ENCODE results near the gene TNFAIP8. TPM values are rescaled to one million over a fixed set of nuclear protein-coding genes. Genes with fewer than 3 reads are reported as not detected.

The TNFAIP8 gene
- total RNA-seq, 1 donor from 2014 or later: 25.9 TPM

DNA sequence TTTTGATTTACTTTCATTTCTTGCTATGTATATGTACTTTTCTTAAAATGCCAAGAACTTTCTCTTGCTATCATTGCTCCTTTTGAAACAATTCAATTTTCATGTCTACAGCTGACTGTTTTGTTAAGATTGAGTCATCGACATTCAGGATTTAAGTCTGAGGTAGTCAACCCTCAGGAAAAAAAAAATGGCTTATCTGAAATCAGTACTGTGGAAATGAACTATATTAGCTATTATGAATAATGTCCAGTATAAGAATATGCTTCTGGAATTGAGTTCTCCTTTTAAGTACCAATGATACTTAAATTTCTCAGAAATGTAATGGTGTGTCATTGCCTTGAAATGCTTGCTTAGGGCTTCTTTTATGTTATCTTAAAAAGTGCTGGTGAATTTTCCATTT is 37.9 kb downstream of the TNFAIP8 start:
- H3K79me2 ChIP-seq (ENCODE audit: insufficient read depth, low read length): no peaks in the 10 kb centered on the region
- H3K4me2 ChIP-seq (ENCODE audit: low read length): peak overlapping the region; percentile 61
- peaks cover 8% of the 10 kb centered on the region for H3K36me3 Mint-ChIP-seq (ENCODE audit: low read depth, unreplicated experiment)
- peaks cover 11% of the 10 kb centered on the region for H4K20me1 ChIP-seq (ENCODE audit: insufficient read depth, low read length)
- no peak for TF ChIP-seq EZH2 (IDR thresholded peaks at IDR 0.05; ENCODE audit: insufficient read depth, low read length)
- TF ChIP-seq, protein P1, sequence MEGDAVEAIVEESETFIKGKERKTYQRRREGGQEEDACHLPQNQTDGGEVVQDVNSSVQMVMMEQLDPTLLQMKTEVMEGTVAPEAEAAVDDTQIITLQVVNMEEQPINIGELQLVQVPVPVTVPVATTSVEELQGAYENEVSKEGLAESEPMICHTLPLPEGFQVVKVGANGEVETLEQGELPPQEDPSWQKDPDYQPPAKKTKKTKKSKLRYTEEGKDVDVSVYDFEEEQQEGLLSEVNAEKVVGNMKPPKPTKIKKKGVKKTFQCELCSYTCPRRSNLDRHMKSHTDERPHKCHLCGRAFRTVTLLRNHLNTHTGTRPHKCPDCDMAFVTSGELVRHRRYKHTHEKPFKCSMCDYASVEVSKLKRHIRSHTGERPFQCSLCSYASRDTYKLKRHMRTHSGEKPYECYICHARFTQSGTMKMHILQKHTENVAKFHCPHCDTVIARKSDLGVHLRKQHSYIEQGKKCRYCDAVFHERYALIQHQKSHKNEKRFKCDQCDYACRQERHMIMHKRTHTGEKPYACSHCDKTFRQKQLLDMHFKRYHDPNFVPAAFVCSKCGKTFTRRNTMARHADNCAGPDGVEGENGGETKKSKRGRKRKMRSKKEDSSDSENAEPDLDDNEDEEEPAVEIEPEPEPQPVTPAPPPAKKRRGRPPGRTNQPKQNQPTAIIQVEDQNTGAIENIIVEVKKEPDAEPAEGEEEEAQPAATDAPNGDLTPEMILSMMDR (IDR thresholded peaks at IDR 0.05; ENCODE audit: insufficient read depth, low read depth, low read length): no peak
- H3K9me3 Mint-ChIP-seq (ENCODE audit: unreplicated experiment): no peaks in the 10 kb centered on the region
- H3K36me3 ChIP-seq (ENCODE audit: insufficient read depth, low read length): no peaks in the 10 kb centered on the region
- no peaks in the 10 kb centered on the region for H3K27me3 Mint-ChIP-seq (ENCODE audit: low read depth, unreplicated experiment)
- no peak overlapping the region for H3K4me3 Mint-ChIP-seq (ENCODE audit: unreplicated experiment)
- H3K27ac ChIP-seq (ENCODE audit: low read depth, low read length): peak overlapping the region; percentile 36
- H3K27ac Mint-ChIP-seq (ENCODE audit: unreplicated experiment): peak overlapping the region; percentile 70
- no peak overlapping the region for H3K4me3 ChIP-seq (ENCODE audit: insufficient read depth, low read depth, low read length)
- H3K9me3 ChIP-seq (ENCODE audit: insufficient read depth, low read depth, low read length): no peaks in the 10 kb centered on the region
- no peak overlapping the region for H2AFZ ChIP-seq (ENCODE audit: low read depth, low read length)
- no peaks in the 10 kb centered on the region for H3K27me3 ChIP-seq (ENCODE audit: insufficient read depth, low read length)
- FAIRE-seq (no peak), DNase-seq (ENCODE audit: low read depth) (peak; percentile 77)
- peaks cover 35% of the 10 kb centered on the region for H3K4me1 Mint-ChIP-seq (ENCODE audit: low read depth, unreplicated experiment)
- peaks cover 20% of the 10 kb centered on the region for H3K4me1 ChIP-seq (ENCODE audit: insufficient read depth, low read length)
- no peak overlapping the region for H3K9ac ChIP-seq (ENCODE audit: low read length)

DNA sequence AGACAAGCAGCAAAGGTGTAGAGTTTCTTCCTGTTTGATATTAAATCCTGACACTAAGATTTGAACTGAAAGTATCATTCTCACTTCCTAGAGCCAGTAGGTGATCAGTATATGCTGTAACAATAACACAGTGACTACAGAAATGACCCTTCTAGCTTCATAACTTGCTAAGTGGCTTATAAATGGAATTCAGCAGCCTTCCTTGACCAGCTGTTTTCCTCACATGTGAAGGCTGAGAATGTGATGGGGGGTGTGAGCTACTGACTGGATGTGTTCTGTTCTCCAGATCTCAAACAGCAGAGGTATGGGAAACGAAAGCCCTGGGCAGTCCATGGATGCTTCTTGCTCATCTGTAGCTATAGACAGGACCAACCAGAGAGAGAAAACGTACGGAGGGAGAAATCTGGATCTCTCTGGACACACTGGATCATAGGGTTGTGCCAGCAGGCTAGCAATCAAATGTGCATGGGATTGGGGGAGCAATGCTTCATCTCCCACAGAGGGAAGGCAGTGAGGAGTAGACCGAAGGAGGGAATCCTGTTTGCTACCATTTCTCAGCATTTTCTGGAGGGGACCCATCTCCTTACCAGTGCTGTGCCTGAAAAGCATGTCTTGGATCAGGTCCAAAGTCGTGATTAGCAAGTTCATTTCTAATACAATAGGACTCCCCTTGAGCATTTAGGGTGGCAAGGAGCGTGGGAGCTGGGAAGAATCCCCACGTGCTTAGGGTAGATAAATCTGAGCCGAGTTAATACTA is 39.4 kb downstream of the TNFAIP8 start:
- Histone ChIP-seq H2AFZ (ENCODE audit: low read depth, low read length) (no peak overlapping the region), H3K36me3 (ENCODE audit: insufficient read depth, low read length) (no peaks in the 10 kb centered on the region), H3K9me3 (ENCODE audit: insufficient read depth, low read depth, low read length) (no peaks in the 10 kb centered on the region), H3K9ac (ENCODE audit: low read length) (no peak overlapping the region), H3K27me3 (ENCODE audit: insufficient read depth, low read length) (no peaks in the 10 kb centered on the region), H3K4me2 (ENCODE audit: low read length) (no peak overlapping the region), H3K4me3 (ENCODE audit: insufficient read depth, low read depth, low read length) (no peak overlapping the region), H3K27ac (ENCODE audit: low read depth, low read length) (no peak overlapping the region), H4K20me1 (ENCODE audit: insufficient read depth, low read length) (no peaks in the 10 kb centered on the region), H3K79me2 (ENCODE audit: insufficient read depth, low read length) (no peaks in the 10 kb centered on the region), H3K4me1 (ENCODE audit: insufficient read depth, low read length) (peaks cover 20% of the 10 kb centered on the region)
- Mint-ChIP-seq H3K36me3 (ENCODE audit: low read depth, unreplicated experiment) (peaks cover 8% of the 10 kb centered on the region), H3K4me1 (ENCODE audit: low read depth, unreplicated experiment) (peaks cover 23% of the 10 kb centered on the region), H3K27ac (ENCODE audit: unreplicated experiment) (no peak overlapping the region), H3K9me3 (ENCODE audit: unreplicated experiment) (no peaks in the 10 kb centered on the region), H3K4me3 (ENCODE audit: unreplicated experiment) (no peak overlapping the region), H3K27me3 (ENCODE audit: low read depth, unreplicated experiment) (no peaks in the 10 kb centered on the region)
- TF ChIP-seq EZH2 (IDR thresholded peaks at IDR 0.05; ENCODE audit: insufficient read depth, low read length): no peak
- TF ChIP-seq, protein P1 (IDR thresholded peaks at IDR 0.05; ENCODE audit: insufficient read depth, low read depth, low read length): no peak
- DNase-seq (ENCODE audit: low read depth): no peak
- no peak for FAIRE-seq

DNA sequence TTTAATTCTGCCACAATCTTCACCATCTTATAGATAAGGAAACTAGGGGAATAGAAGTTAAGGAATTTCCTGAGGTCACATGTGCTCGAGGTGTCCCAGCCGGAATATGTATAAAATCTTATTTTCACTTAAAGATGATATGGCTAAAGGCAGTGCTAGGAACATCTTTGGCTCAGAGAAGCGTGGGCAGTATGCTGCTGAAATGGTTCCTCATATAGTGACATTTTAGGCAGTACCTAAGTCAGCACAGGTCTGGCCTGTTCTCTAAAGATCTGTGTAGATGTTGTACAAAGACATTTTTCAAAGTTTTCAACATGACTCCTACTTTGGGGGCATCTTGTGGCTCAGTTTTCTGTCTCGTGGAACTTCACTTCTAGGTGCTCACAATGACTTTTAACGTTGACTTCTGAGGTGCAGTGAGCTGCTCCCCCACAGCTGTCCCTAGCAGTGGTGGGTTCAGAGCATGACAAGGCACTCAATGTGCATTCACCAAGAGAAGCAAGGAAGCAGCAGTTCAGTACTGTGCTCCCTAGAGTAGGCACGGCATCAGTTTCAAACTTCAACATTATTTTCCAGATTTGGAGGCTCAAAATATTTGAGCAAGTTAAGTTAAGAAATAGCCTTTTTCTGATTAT is 40.3 kb downstream of the TNFAIP8 start:
- Histone ChIP-seq H3K4me1 (ENCODE audit: insufficient read depth, low read length) (peaks cover 20% of the 10 kb centered on the region), H4K20me1 (ENCODE audit: insufficient read depth, low read length) (no peaks in the 10 kb centered on the region), H3K4me3 (ENCODE audit: insufficient read depth, low read depth, low read length) (no peak overlapping the region), H2AFZ (ENCODE audit: low read depth, low read length) (no peak overlapping the region), H3K4me2 (ENCODE audit: low read length) (no peak overlapping the region), H3K36me3 (ENCODE audit: insufficient read depth, low read length) (no peaks in the 10 kb centered on the region), H3K9ac (ENCODE audit: low read length) (no peak overlapping the region), H3K9me3 (ENCODE audit: insufficient read depth, low read depth, low read length) (no peaks in the 10 kb centered on the region), H3K27ac (ENCODE audit: low read depth, low read length) (no peak overlapping the region), H3K79me2 (ENCODE audit: insufficient read depth, low read length) (no peaks in the 10 kb centered on the region), H3K27me3 (ENCODE audit: insufficient read depth, low read length) (no peaks in the 10 kb centered on the region)
- no peak for DNase-seq (ENCODE audit: low read depth)
- no peak overlapping the region for H3K27ac Mint-ChIP-seq (ENCODE audit: unreplicated experiment)
- FAIRE-seq: no peak
- peaks cover 8% of the 10 kb centered on the region for H3K36me3 Mint-ChIP-seq (ENCODE audit: low read depth, unreplicated experiment)
- H3K27me3 Mint-ChIP-seq (ENCODE audit: low read depth, unreplicated experiment): no peaks in the 10 kb centered on the region
- TF ChIP-seq, protein P1 (IDR thresholded peaks at IDR 0.05; ENCODE audit: insufficient read depth, low read depth, low read length): no peak
- no peak for TF ChIP-seq EZH2 (IDR thresholded peaks at IDR 0.05; ENCODE audit: insufficient read depth, low read length)
- H3K9me3 Mint-ChIP-seq (ENCODE audit: unreplicated experiment): no peaks in the 10 kb centered on the region
- no peak overlapping the region for H3K4me3 Mint-ChIP-seq (ENCODE audit: unreplicated experiment)
- H3K4me1 Mint-ChIP-seq (ENCODE audit: low read depth, unreplicated experiment): peaks cover 23% of the 10 kb centered on the region
